SK-N-SH treated with all-trans-retinoic acid at 6 μM for 48 hours (cell line): Measurements from ENCODE around the gene GCA.
A peak's percentile ranks its signal among the peaks of the same experiment; 100 is the strongest.

Experiments
- ATAC-seq: fragments of 200-7000 bp; cut with Tn5 transposase; 3 replicates; pipeline ENCODE4 v1.9.1; 2020; ENCODE audit warnings: mild to moderate bottlenecking, moderate library complexity
- ARNTL ChIP-seq: fragments of 450-650 bp; formaldehyde crosslinking; IDR thresholded peaks from 2 replicates; pipeline ENCODE4 v1.5.0; 2020; ENCODE audit warnings: low read depth, mild to moderate bottlenecking, moderate library complexity, borderline replicate concordance
- BACH2 ChIP-seq: fragments of 250-450 bp; sonication (Bioruptor Pico); IDR thresholded peaks from 2 replicates; pipeline ENCODE4 v1.9.0; 2021; ENCODE audit warnings: mild to moderate bottlenecking, borderline replicate concordance
- CREB5 ChIP-seq: fragments of 250-450 bp; sonication (Bioruptor Pico); IDR thresholded peaks from 2 replicates; pipeline ENCODE4 v1.5.1; 2020; ENCODE audit warnings: low read depth, mild to moderate bottlenecking, moderate library complexity
- CSDC2 ChIP-seq: fragments of 250-450 bp; sonication (Bioruptor Pico); IDR thresholded peaks from 2 replicates; pipeline ENCODE4 v1.5.0; 2020; ENCODE audit warnings: mild to moderate bottlenecking, moderate library complexity
- CSRNP3 ChIP-seq: fragments of 250-450 bp; sonication (Bioruptor Pico); IDR thresholded peaks from 2 replicates; pipeline ENCODE4 v1.5.1; 2021; ENCODE audit warnings: mild to moderate bottlenecking, moderate library complexity
- ESRRG ChIP-seq: fragments of 250-450 bp; sonication (Bioruptor Pico); IDR thresholded peaks from 2 replicates; pipeline ENCODE4 v1.6.1; 2021; ENCODE audit warnings: mild to moderate bottlenecking
- GLIS3 ChIP-seq: fragments of 250-450 bp; sonication (Bioruptor Pico); IDR thresholded peaks from 2 replicates; pipeline ENCODE4 v1.5.0; 2020; ENCODE audit warnings: mild to moderate bottlenecking, moderate library complexity
- OSR1 ChIP-seq: fragments of 250-450 bp; sonication (Bioruptor Pico); IDR thresholded peaks from 2 replicates; pipeline ENCODE4 v1.8.0; 2022; ENCODE audit warnings: moderate library complexity, mild to moderate bottlenecking, inconsistent platforms
- PATZ1 ChIP-seq: fragments of 250-450 bp; sonication (Bioruptor Pico); IDR thresholded peaks from 2 replicates; pipeline ENCODE4 v1.8.0; 2020; ENCODE audit warnings: mild to moderate bottlenecking, moderate library complexity, borderline replicate concordance
- POU6F1 ChIP-seq: fragments of 250-450 bp; sonication (Bioruptor Pico); IDR thresholded peaks from 2 replicates; pipeline ENCODE4 v1.8.0; 2021; ENCODE audit warnings: low read depth, mild to moderate bottlenecking, moderate library complexity, borderline replicate concordance
- PPARA ChIP-seq: fragments of 250-450 bp; sonication (Bioruptor Pico); IDR thresholded peaks from 2 replicates; pipeline ENCODE4 v1.5.0; 2020; ENCODE audit warnings: mild to moderate bottlenecking, borderline replicate concordance
- RARB ChIP-seq: fragments of 250-450 bp; sonication (Bioruptor Pico); IDR thresholded peaks from 2 replicates; pipeline ENCODE4 v1.8.0; 2021; ENCODE audit warnings: mild to moderate bottlenecking, moderate library complexity
- SNAI2 ChIP-seq: fragments of 250-450 bp; sonication (Bioruptor Pico); IDR thresholded peaks from 2 replicates; pipeline ENCODE4 v1.5.0; 2020; ENCODE audit warnings: mild to moderate bottlenecking, moderate library complexity
- TCF4 ChIP-seq: fragments of 250-450 bp; sonication (Bioruptor Pico); IDR thresholded peaks from 2 replicates; pipeline ENCODE4 v1.8.0; 2021; ENCODE audit warnings: mild to moderate bottlenecking, moderate library complexity, borderline replicate concordance
- TOX ChIP-seq: fragments of 250-450 bp; sonication (Bioruptor Pico); IDR thresholded peaks from 2 replicates; pipeline ENCODE4 v1.8.0; 2021; ENCODE audit warnings: mild to moderate bottlenecking, moderate library complexity, borderline replicate concordance
- TSHZ2 ChIP-seq: fragments of 250-450 bp; sonication (Bioruptor Pico); IDR thresholded peaks from 2 replicates; pipeline ENCODE4 v1.5.0; 2020; ENCODE audit warnings: mild to moderate bottlenecking, moderate library complexity
- ZC3H10 ChIP-seq: fragments of 250-450 bp; sonication (Bioruptor Pico); IDR thresholded peaks from 2 replicates; pipeline ENCODE4 v1.5.1; 2021; ENCODE audit warnings: mild to moderate bottlenecking, moderate library complexity
- ZFP3 ChIP-seq: fragments of 250-450 bp; sonication (Bioruptor Pico); IDR thresholded peaks from 2 replicates; pipeline ENCODE4 v1.5.0; 2020; ENCODE audit warnings: mild to moderate bottlenecking, moderate library complexity
- ZFP30 ChIP-seq: fragments of 450-650 bp; formaldehyde crosslinking; IDR thresholded peaks from 2 replicates; pipeline ENCODE4 v1.5.0; 2022; ENCODE audit warnings: mild to moderate bottlenecking, moderate library complexity
- ZNF70 ChIP-seq: fragments of 450-650 bp; formaldehyde crosslinking; IDR thresholded peaks from 2 replicates; pipeline ENCODE4 v1.5.0; 2020; ENCODE audit warnings: mild to moderate bottlenecking, moderate library complexity

The GCA gene

GRCh38 chr2:162343824-162344616 lies at the start of gene GCA:
Gene GCA, plus strand, starts transcription at chr2:162344132. Its CDS starts 117 bp downstream, at chr2:162344249.
- ATAC-seq: peak; percentile 99
- 0 out of 2 replicates have a peak, but pooled peaks have one; percentile 29 for TF ChIP-seq CSDC2 (CRISPR knock-in tag)
- TF ChIP-seq OSR1: no peak
- no peak for TF ChIP-seq TOX (CRISPR knock-in tag)

- ATAC-seq: no peak
- TF ChIP-seq ZFP3 (CRISPR knock-in tag) (no peak), RARB (no peak), ZFP30 (CRISPR knock-in tag) (no peak), OSR1 (no peak), ESRRG (CRISPR knock-in tag) (no peak), CSRNP3 (CRISPR knock-in tag) (no peak), TSHZ2 (CRISPR knock-in tag) (no peak)
Measured at GRCh38 chr2:162295009-162295408, 48.9 kb upstream of the GCA start.

- peak; percentile 67 for ATAC-seq
- no peak for TF ChIP-seq ZFP3 (CRISPR knock-in tag)
- TF ChIP-seq PATZ1 (CRISPR knock-in tag): no peak
- TF ChIP-seq ESRRG (CRISPR knock-in tag): no peak
- no peak for TF ChIP-seq CREB5
- TF ChIP-seq ARNTL (CRISPR knock-in tag): no peak
- TF ChIP-seq ZNF70 (CRISPR knock-in tag): no peak
- TF ChIP-seq CSDC2 (CRISPR knock-in tag): no peak
- no peak for TF ChIP-seq PPARA (CRISPR knock-in tag)
- TF ChIP-seq GLIS3 (CRISPR knock-in tag): no peak
- TF ChIP-seq BACH2 (CRISPR knock-in tag): no peak
- TF ChIP-seq POU6F1 (CRISPR knock-in tag): no peak
- no peak for TF ChIP-seq TCF4 (CRISPR knock-in tag)
- no peak for TF ChIP-seq ZC3H10 (CRISPR knock-in tag)
- TF ChIP-seq TSHZ2 (CRISPR knock-in tag): no peak
- TF ChIP-seq OSR1: no peak
- TF ChIP-seq RARB: no peak
- TF ChIP-seq TOX (CRISPR knock-in tag): no peak
- TF ChIP-seq CSRNP3 (CRISPR knock-in tag): no peak
- TF ChIP-seq SNAI2 (CRISPR knock-in tag): no peak
Measured at GRCh38 chr2:162297925-162298552, 45.9 kb upstream of the GCA start.
